Measurements from ENCODE around the gene KRTAP1-3.
"Not testable (repeated sequence)": the region's sequence is repeated elsewhere in the genome, so short reads cannot be mapped to it uniquely, and the experiment has no call there.

KRTAP1-3 gene

GRCh38 chr17:41071606-41072360, 37.1 kb upstream of the KRTAP1-3 start:
- H3K4me3 ChIP-seq (IDR thresholded peaks at IDR 0.05; ENCODE audit: insufficient read depth, low read depth, low read length): no peak overlapping the region
- TF ChIP-seq CTCF (conservative IDR thresholded peaks at IDR 0.05; ENCODE audit: low read depth, low read length): no peak
- no peak overlapping the region for H3K27ac ChIP-seq
- no peak overlapping the region for H3K4me2 ChIP-seq
- no peaks in the 10 kb centered on the region for H3K79me2 ChIP-seq (ENCODE audit: insufficient read depth, low read depth)
- no peak overlapping the region for H2AFZ ChIP-seq (ENCODE audit: low read depth)
- H3K4me1 ChIP-seq (ENCODE audit: low read depth, poor library complexity, severe bottlenecking): no peaks in the 10 kb centered on the region
- no peak overlapping the region for H3K9ac ChIP-seq
- H3K36me3 ChIP-seq (ENCODE audit: insufficient read depth): no peaks in the 10 kb centered on the region
- no peaks in the 10 kb centered on the region for H4K20me1 ChIP-seq (ENCODE audit: insufficient read depth)
- H3K27me3 ChIP-seq (ENCODE audit: insufficient read depth, low read depth): no peaks in the 10 kb centered on the region

- Histone ChIP-seq H3K9ac (no peak overlapping the region), H3K27ac (no peak overlapping the region), H4K20me1 (ENCODE audit: insufficient read depth) (no peaks in the 10 kb centered on the region), H3K79me2 (ENCODE audit: insufficient read depth, low read depth) (no peaks in the 10 kb centered on the region), H3K4me3 (IDR thresholded peaks at IDR 0.05; ENCODE audit: insufficient read depth, low read depth, low read length) (no peak overlapping the region), H2AFZ (ENCODE audit: low read depth) (no peak overlapping the region), H3K36me3 (ENCODE audit: insufficient read depth) (no peaks in the 10 kb centered on the region), H3K4me2 (no peak overlapping the region), H3K4me1 (ENCODE audit: low read depth, poor library complexity, severe bottlenecking) (no peaks in the 10 kb centered on the region), H3K27me3 (ENCODE audit: insufficient read depth, low read depth) (no peaks in the 10 kb centered on the region)
- no peak for TF ChIP-seq CTCF (conservative IDR thresholded peaks at IDR 0.05; ENCODE audit: low read depth, low read length)
These were observed 34.4 kb upstream of the KRTAP1-3 start for GRCh38 chr17:41069031-41069430.

- no peaks in the 10 kb centered on the region for H3K79me2 ChIP-seq (ENCODE audit: insufficient read depth, low read depth)
- H4K20me1 ChIP-seq (ENCODE audit: insufficient read depth): no peaks in the 10 kb centered on the region
- no peak overlapping the region for H3K27ac ChIP-seq
- no peak overlapping the region for H3K9ac ChIP-seq
- H3K4me1 ChIP-seq (ENCODE audit: low read depth, poor library complexity, severe bottlenecking): no peaks in the 10 kb centered on the region
- no peaks in the 10 kb centered on the region for H3K27me3 ChIP-seq (ENCODE audit: insufficient read depth, low read depth)
- H3K36me3 ChIP-seq (ENCODE audit: insufficient read depth): no peaks in the 10 kb centered on the region
- H3K4me2 ChIP-seq: no peak overlapping the region
- H2AFZ ChIP-seq (ENCODE audit: low read depth): no peak overlapping the region
- no peak overlapping the region for H3K4me3 ChIP-seq (IDR thresholded peaks at IDR 0.05; ENCODE audit: insufficient read depth, low read depth, low read length)
- no peak for TF ChIP-seq CTCF (conservative IDR thresholded peaks at IDR 0.05; ENCODE audit: low read depth, low read length)
These were observed 32.6 kb upstream of the KRTAP1-3 start for GRCh38 chr17:41067281-41067680.

GRCh38 chr17:41065829-41066624, 31.4 kb upstream of the KRTAP1-3 start, which contains the start of gene KRTAP2-4:
KRTAP2-4 (minus strand) TSS chr17:41065879; CDS start chr17:41065845, 34 bp downstream.
- TF ChIP-seq CTCF (conservative IDR thresholded peaks at IDR 0.05; ENCODE audit: low read depth, low read length): no peak
- no peak within 1 kb of the TSS for H3K27ac ChIP-seq
- no peak within 1 kb of the TSS for H3K4me3 ChIP-seq (IDR thresholded peaks at IDR 0.05; ENCODE audit: insufficient read depth, low read depth, low read length)
- H3K36me3 ChIP-seq (ENCODE audit: insufficient read depth): no peaks in the 10 kb centered on the region
- no peaks in the 10 kb centered on the region for H4K20me1 ChIP-seq (ENCODE audit: insufficient read depth)
- H3K9ac ChIP-seq: no peak within 1 kb of the TSS
- no peaks in the 10 kb centered on the region for H3K27me3 ChIP-seq (ENCODE audit: insufficient read depth, low read depth)
- H3K4me1 ChIP-seq (ENCODE audit: low read depth, poor library complexity, severe bottlenecking): no peaks in the 10 kb centered on the region
- H3K79me2 ChIP-seq (ENCODE audit: insufficient read depth, low read depth): no peaks in the 10 kb centered on the region
- H2AFZ ChIP-seq (ENCODE audit: low read depth): no peak within 1 kb of the TSS
- no peak within 1 kb of the TSS for H3K4me2 ChIP-seq

- H3K79me2 ChIP-seq (ENCODE audit: insufficient read depth, low read depth); H3K27ac ChIP-seq; H3K27me3 ChIP-seq (ENCODE audit: insufficient read depth, low read depth); H3K4me2 ChIP-seq; H3K4me1 ChIP-seq (ENCODE audit: low read depth, poor library complexity, severe bottlenecking); H3K9ac ChIP-seq; H3K4me3 ChIP-seq (IDR thresholded peaks at IDR 0.05; ENCODE audit: insufficient read depth, low read depth, low read length); H4K20me1 ChIP-seq (ENCODE audit: insufficient read depth); H3K36me3 ChIP-seq (ENCODE audit: insufficient read depth); H2AFZ ChIP-seq (ENCODE audit: low read depth): not testable (repeated sequence)
These were observed 30.5 kb upstream of the KRTAP1-3 start for GRCh38 chr17:41065016-41065689.

Measured in KMS-11 (cell line).